Diencephalon (tissue), 1 donor: Measurements from ENCODE around the gene HNRNPF. TPM values are rescaled to one million over a fixed set of nuclear protein-coding genes. Genes with fewer than 3 reads are reported as not detected.

ENCODE experiments used
- small RNA-seq: library from RNA; depleted of rRNA; stranded (forward); fragments of <200 nt; gene quantifications from one replicate; pipeline ENCODE3, GENCODE V24; 2014
- total RNA-seq: library from RNA; depleted of rRNA; stranded (reverse); fragments of >200 nt; gene quantifications from one replicate; pipeline ENCODE4 v1.2.3, GENCODE V29; 2014

Gene HNRNPF
- 86.7 TPM for total RNA-seq

GRCh38 chr10:43408710-43409384 lies at the start of gene HNRNPF:
Gene HNRNPF, minus strand, starts transcription at chr10:43409186. Its CDS starts 21,302 bp downstream, at chr10:43387884.

GRCh38 chr10:43436291-43437140 lies 27.5 kb upstream of the HNRNPF start, which contains the start of gene ZNF487:
Gene ZNF487, plus strand, starts transcription at chr10:43437111. Its CDS starts 38,703 bp downstream, at chr10:43475814.

GRCh38 chr10:43371418-43371817 lies 37.6 kb downstream of the HNRNPF start, which contains the start of gene FXYD4:
Gene FXYD4, plus strand, starts transcription at chr10:43371636. Its CDS starts 2,111 bp downstream, at chr10:43373747.

Small RNA genes lying within 50 kb of the gene (small RNA-seq; reads per million reads assigned to genes)
- gene RNU6ATAC11P = not detected
- not detected for gene RNU7-193P
- gene SNORD3J = not detected

Other genes starting within 250 kb of the HNRNPF start
- 18.0 TPM for gene RASGEF1A, start 142.1 kb downstream of the HNRNPF start, total RNA-seq
- gene FXYD4, start 37.5 kb downstream of the HNRNPF start, total RNA-seq = not detected
- 24.2 TPM for gene ZNF487, start 27.9 kb upstream of the HNRNPF start, total RNA-seq
- 17.3 TPM for gene ZNF239, start 165.4 kb upstream of the HNRNPF start, total RNA-seq
- 8.3 TPM for gene ZNF485, start 197.3 kb upstream of the HNRNPF start, total RNA-seq
- 42.9 TPM for gene ZNF32, start 239.7 kb upstream of the HNRNPF start, total RNA-seq